ENCODE results near the gene DBR1. TPM values are rescaled to one million over a fixed set of nuclear protein-coding genes. Genes with fewer than 3 reads are reported as not detected.

DBR1 gene
- total RNA-seq, 3 donors from 2014 or later (not counting 1 experiment from before 2014, with no cell fraction given) = 17.0 to 18.4 (median 17.5) TPM

DNA sequence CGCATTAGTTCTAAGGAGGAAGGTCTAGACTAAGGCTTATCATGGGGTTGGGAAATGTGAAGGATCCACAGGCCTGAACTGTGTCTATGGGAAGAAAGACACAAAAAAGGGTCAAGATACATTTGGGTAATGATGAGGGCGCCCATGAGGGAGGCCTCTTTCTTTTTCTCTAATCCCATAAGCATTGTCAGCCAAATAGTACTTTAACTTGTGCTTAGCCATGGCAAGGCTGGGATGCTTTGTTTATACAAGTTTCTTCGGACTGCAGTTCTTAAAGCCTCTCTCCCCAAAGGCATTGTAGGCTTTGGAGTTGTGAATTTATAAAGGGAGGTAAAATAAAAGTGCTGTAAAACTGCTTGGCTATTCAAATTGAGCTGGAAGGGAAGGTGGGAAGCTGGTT is 35.8 kb upstream of the DBR1 start:
- Mint-ChIP-seq H3K36me3 (no peaks in the 10 kb centered on the region), H3K4me3 (no peak overlapping the region), H3K27ac (no peak overlapping the region), H3K27me3 (ENCODE audit: low read depth in 2 of 2) (no peaks in the 10 kb centered on the region), H3K4me1 (peaks cover 41 to 44% of the 10 kb centered on the region in 2 donors), H3K9me3 (no peaks in the 10 kb centered on the region)
- intact Hi-C loops (cut with micrococcal nuclease) = no loop called here
- no peaks in the 10 kb centered on the region for H3K4me1 ChIP-seq (ENCODE audit: control insufficient read depth, insufficient read depth, low read length)
- no peaks in the 10 kb centered on the region for H3K9me3 ChIP-seq (ENCODE audit: control insufficient read depth, insufficient read depth, low read length)
- ATAC-seq (no peak), DNase-seq (no peak)
- H3K36me3 ChIP-seq (ENCODE audit: control insufficient read depth, insufficient read depth, low read length) = peaks cover 5% of the 10 kb centered on the region
- no peaks in the 10 kb centered on the region for H3K27me3 ChIP-seq (ENCODE audit: control insufficient read depth, insufficient read depth, low read length)
- 100% methylated on average over 2 of the region's 3 CpGs for WGBS (ENCODE audit: insufficient coverage)
- no peak overlapping the region for H3K27ac ChIP-seq (ENCODE audit: low read length)
- H3K4me3 ChIP-seq (ENCODE audit: low read length) = no peak overlapping the region
- no peak for TF ChIP-seq CTCF (IDR thresholded peaks at IDR 0.05)

GRCh38 chr3:138206196-138206595 is 31.5 kb upstream of the DBR1 start:
- no peaks in the 10 kb centered on the region for H3K9me3 Mint-ChIP-seq
- no peak for TF ChIP-seq CTCF (IDR thresholded peaks at IDR 0.05)
- no peak overlapping the region for H3K4me3 Mint-ChIP-seq
- ATAC-seq (no peak), DNase-seq (no peak)
- no peaks in the 10 kb centered on the region for H3K27me3 ChIP-seq (ENCODE audit: control insufficient read depth, insufficient read depth, low read length)
- no peaks in the 10 kb centered on the region for H3K36me3 Mint-ChIP-seq
- no peak overlapping the region for H3K27ac ChIP-seq (ENCODE audit: low read length)
- 100% methylated on average over 2 of the region's 2 CpGs for WGBS (ENCODE audit: insufficient coverage)
- intact Hi-C loops (cut with micrococcal nuclease) = no loop called here
- H3K4me3 ChIP-seq (ENCODE audit: low read length) = no peak overlapping the region
- H3K36me3 ChIP-seq (ENCODE audit: control insufficient read depth, insufficient read depth, low read length) = peaks cover 3% of the 10 kb centered on the region
- peaks cover 55 to 59% of the 10 kb centered on the region in 2 donors for H3K4me1 Mint-ChIP-seq
- H3K4me1 ChIP-seq (ENCODE audit: control insufficient read depth, insufficient read depth, low read length) = no peaks in the 10 kb centered on the region
- no peaks in the 10 kb centered on the region for H3K9me3 ChIP-seq (ENCODE audit: control insufficient read depth, insufficient read depth, low read length)
- no peak overlapping the region for H3K27ac Mint-ChIP-seq
- no peaks in the 10 kb centered on the region for H3K27me3 Mint-ChIP-seq (ENCODE audit: low read depth in 2 of 2)

- Mint-ChIP-seq H3K27me3 (ENCODE audit: low read depth in 2 of 2) (no peaks in the 10 kb centered on the region), H3K27ac (no peak overlapping the region), H3K4me3 (no peak overlapping the region), H3K36me3 (no peaks in the 10 kb centered on the region), H3K9me3 (no peaks in the 10 kb centered on the region), H3K4me1 (peaks cover 55 to 64% of the 10 kb centered on the region in 2 donors)
- Histone ChIP-seq H3K4me3 (ENCODE audit: low read length) (no peak overlapping the region), H3K27ac (ENCODE audit: low read length) (no peak overlapping the region), H3K27me3 (ENCODE audit: control insufficient read depth, insufficient read depth, low read length) (no peaks in the 10 kb centered on the region), H3K36me3 (ENCODE audit: control insufficient read depth, insufficient read depth, low read length) (peaks cover 2% of the 10 kb centered on the region), H3K4me1 (ENCODE audit: control insufficient read depth, insufficient read depth, low read length) (no peaks in the 10 kb centered on the region), H3K9me3 (ENCODE audit: control insufficient read depth, insufficient read depth, low read length) (no peaks in the 10 kb centered on the region)
- intact Hi-C loops (cut with micrococcal nuclease) = no loop called here
- no peak for TF ChIP-seq CTCF (IDR thresholded peaks at IDR 0.05)
- ATAC-seq (no peak), DNase-seq (no peak)
- 89% methylated on average over 4 of the region's 5 CpGs for WGBS (ENCODE audit: insufficient coverage)
Observed at GRCh38 chr3:138205527-138205926, 30.8 kb upstream of the DBR1 start.

GRCh38 chr3:138203938-138204337 is 29.2 kb upstream of the DBR1 start:
- DNase-seq (no peak), ATAC-seq (no peak)
- WGBS (ENCODE audit: insufficient coverage) = 91% methylated on average over 4 of the region's 4 CpGs
- Histone ChIP-seq H3K36me3 (ENCODE audit: control insufficient read depth, insufficient read depth, low read length) (no peaks in the 10 kb centered on the region), H3K9me3 (ENCODE audit: control insufficient read depth, insufficient read depth, low read length) (no peaks in the 10 kb centered on the region), H3K4me1 (ENCODE audit: control insufficient read depth, insufficient read depth, low read length) (no peaks in the 10 kb centered on the region), H3K27me3 (ENCODE audit: control insufficient read depth, insufficient read depth, low read length) (no peaks in the 10 kb centered on the region), H3K27ac (ENCODE audit: low read length) (no peak overlapping the region), H3K4me3 (ENCODE audit: low read length) (no peak overlapping the region)
- Mint-ChIP-seq H3K4me3 (no peak overlapping the region), H3K4me1 (peaks cover 58 to 78% of the 10 kb centered on the region in 2 donors), H3K9me3 (no peaks in the 10 kb centered on the region), H3K27me3 (ENCODE audit: low read depth in 2 of 2) (no peaks in the 10 kb centered on the region), H3K27ac (no peak overlapping the region), H3K36me3 (no peaks in the 10 kb centered on the region)
- TF ChIP-seq CTCF (IDR thresholded peaks at IDR 0.05) = no peak
- intact Hi-C loops (cut with micrococcal nuclease) = no loop called here
